Stimulated activated CD4-positive, alpha-beta T cell treated with anti-CD3 and anti-CD28 coated beads, Interleukin-12 subunit alpha, Interleukin-12 subunit beta, amount 100 ng/mL, for 48 hours (primary cell): ENCODE results near the gene HAUS5.
A peak's percentile ranks its signal among the peaks of the same experiment; 100 is the strongest.

Experiments
- DNase-seq, 3 donors: peaks; one replicate each; pipeline ENCODE4 v3.0.0-alpha.2; 2020; ENCODE audit warnings: low read depth in 2 of 3, low spot score in 1 of 3

HAUS5 gene

GRCh38 chr19:35669974-35670373 is 57.4 kb downstream of the HAUS5 start:
- no peak for DNase-seq

DNA sequence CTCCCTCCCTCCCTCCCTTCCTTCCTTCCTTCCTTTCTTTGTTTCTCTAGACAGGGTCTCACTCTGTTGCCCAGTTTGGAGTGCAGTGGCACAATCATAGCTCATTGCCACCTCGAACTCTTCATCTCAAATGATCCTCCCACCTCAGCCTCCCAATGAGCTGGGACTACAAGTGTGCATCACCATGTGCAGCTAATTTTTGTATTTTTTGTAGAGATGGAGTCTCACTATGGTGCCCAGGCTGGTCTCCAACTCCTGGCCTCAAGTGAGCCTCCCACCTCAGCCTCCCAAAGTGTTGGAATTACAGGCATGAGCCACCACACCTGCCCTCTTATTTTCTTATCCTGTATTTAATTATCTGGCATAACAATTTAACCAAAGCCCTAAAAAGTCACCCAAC is 58.2 kb downstream of the HAUS5 start:
- no peak for DNase-seq

DNA sequence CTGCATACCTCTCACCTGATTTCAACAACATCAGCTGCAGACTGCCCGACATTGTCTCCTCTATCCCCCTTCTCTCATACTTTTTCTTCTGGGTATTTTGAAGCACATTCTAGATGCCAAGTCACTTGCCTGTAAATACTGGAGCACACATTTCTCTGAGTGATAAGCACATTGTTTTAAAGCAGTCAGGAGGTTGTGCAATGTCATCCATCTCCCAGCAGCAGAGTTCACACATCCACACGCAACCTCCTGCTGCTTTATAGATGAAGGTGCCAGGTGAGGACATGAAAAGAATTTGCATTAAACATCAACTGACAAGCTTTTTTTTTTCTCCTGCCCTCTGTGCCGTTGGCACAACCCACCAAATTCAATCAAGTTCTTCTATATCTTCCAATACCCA is 59.3 kb downstream of the HAUS5 start:
- DNase-seq: no peak

DNA sequence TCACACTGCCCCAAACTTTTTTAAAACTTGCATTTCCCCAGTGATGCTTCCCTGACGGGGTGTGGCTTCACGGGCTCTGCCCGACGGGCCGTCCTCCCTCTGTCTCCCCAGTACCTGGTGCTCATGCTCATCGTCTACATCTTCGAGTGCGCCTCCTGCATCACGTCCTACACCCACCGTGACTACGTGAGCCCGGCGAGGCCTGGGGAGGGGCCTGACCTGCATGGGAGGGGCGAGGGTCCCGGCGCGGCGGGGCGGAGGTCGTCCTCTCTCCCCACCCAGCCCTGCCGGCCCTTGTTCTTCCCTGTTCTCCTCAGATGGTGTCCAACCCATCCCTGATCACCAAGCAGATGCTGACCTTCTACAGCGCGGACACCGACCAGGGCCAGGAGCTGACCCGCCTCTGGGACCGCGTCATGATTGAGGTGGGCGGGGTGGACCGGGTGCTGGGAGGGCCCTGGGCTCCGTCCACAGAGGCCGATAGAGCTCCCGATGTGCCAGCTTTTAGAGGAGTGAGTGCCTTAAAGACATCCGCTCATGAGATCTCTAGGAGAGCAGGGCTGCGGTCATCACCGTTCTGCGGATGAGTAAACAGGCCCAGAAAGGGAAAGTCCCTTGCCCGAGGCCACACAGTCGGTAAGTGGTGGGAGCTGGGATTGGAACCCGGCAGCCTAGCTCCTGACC is 60.7 kb downstream of the HAUS5 start:
- peak; percentile 41 to 55 (median 47) for DNase-seq
